GM18526 (cell line): ENCODE data around the gene WDR33.

Experiments
- POLR2A ChIP-seq: IDR thresholded peaks from 3 replicates; pipeline ENCODE4 v1.6.1; 2011; ENCODE audit not compliant: insufficient read length; ENCODE audit errors: extremely low read depth

Gene WDR33

DNA sequence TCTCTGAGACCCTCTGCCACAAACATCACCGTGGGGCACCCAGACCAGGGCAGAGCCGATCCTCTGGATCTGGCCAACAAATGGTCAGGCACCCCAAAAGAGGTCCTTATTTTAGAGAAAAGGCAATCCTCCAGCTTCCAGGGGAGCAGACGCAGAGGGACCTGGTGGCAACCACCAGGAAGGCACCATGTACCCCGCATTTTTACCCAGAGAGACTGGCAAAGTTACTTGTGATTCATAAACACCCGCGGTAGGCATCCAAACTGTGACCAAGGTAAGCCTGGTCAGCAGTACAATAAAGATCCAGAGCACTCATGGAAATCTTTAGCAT lies 146.1 kb downstream of the WDR33 start:
- TF ChIP-seq POLR2A = no peak

DNA sequence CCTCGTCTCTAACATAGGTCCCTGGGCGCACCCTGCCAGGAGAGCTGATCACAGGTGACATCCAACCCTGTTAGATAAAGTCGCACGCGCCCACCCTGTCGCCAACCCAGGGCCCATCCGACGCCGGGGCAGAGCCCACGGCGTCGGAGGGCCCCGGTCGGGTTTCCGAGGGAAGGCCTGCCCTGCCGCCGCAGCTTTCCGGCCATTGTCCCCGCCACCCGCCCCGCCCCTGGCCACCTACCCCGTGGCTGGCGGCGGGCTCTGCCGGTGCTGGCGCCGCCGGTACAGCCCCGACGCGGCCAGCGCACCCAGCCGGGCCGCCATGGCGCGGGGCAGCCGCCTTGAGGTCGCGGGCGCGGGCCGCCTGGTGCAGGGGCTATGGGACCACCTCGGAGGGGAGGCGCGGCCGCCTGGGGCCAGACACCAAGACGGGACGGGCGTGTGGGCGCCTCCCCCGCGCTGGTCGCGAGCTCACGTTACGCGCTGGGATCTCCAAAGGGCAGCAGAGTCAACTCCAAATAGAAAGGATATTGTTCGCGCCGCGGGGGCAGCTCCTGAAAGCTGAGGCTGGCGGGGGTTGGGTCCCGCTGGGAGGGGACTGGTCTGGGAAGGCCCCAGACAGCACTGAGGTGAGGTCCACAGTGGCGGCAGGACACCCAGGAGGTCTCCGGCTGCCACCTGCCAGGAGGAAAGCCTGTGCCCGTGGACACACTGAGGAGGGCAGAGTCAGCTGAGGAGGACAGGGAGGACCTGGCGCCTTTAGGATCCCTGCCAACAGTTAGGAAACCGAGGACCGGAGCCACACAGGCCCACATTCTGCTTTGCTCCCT lies 146.7 kb downstream of the WDR33 start:
- TF ChIP-seq POLR2A = no peak

DNA sequence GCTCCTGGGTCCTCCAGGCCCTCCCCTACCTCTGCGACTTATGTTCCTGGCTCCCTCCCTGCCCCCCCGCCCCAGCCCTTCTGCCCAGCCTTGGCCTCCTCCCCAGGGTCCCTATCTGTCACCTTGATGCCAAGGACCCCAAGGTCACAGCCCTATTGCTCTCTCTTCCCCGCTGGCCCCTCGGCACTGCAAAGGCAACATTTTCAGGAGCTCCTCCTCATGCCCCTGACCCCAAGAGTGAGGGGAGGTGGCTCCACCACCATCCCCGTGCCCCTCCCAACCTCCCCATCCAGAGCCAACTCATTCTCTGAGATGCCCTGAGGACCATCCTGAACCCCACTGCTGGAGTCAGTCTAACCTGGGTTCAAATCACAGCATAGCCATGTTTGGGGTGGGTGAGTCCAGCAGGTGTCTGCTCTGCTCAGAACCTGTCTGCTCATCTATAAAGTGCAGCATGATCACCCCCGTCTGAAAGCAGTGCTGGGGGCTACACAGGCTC lies 147.4 kb downstream of the WDR33 start:
- no peak for TF ChIP-seq POLR2A

DNA sequence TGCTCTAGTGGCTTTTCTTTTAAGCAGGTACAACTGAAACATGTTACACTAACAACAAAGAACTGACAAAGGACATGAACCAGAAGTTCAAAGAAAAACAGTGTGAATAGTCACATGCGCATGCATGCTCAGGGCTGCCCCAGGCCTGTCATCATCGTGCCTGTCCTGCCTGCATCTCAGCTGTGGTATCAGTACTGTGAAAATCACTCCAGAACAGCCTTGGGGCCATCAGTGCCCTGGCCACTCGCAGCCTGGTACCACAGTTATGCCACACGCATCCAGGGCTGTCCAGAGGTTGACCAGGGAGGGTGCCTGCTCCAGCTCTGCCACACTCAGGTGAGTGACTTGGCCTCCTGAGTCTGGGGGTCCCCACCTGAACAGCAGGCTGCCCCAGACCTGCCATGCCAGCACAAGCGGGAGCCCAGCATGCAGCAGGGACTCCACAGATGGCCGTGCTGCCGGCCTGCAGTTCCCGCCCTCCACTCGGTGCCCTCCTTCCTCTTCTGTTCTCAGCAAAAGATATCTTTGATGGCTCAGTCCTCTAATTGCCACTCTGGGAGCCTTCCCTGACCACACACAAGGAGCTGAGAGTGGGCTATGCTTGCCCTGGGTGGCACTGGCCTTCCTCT lies 147.9 kb downstream of the WDR33 start:
- no peak for TF ChIP-seq POLR2A

DNA sequence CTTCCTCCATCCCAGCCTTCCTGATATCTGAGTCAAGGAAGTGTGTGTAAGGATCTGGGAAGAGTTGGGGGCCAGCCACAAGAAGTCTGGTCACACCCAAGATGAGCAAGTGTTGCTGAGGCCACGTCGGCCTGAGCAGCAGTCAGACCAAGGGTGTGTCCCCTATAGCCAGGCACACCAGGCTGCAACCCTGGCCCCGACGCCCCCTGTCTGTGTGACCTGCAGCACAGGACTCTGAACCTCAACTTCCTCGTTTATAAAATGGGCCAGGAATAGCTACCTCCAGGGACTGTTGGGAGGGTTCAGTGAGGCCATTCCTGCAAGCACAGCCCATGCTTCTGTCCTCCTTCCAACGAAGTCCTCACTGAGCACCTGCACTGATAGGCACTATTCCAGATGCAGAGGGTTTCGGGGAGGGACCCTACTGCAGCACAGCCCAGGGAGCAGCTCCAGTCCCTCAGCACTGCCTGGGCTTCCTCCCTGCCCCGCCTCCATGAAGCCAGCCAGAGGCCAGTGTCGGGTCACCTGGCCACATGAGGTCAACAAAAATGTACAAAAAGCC lies 148.9 kb downstream of the WDR33 start:
- no peak for TF ChIP-seq POLR2A

DNA sequence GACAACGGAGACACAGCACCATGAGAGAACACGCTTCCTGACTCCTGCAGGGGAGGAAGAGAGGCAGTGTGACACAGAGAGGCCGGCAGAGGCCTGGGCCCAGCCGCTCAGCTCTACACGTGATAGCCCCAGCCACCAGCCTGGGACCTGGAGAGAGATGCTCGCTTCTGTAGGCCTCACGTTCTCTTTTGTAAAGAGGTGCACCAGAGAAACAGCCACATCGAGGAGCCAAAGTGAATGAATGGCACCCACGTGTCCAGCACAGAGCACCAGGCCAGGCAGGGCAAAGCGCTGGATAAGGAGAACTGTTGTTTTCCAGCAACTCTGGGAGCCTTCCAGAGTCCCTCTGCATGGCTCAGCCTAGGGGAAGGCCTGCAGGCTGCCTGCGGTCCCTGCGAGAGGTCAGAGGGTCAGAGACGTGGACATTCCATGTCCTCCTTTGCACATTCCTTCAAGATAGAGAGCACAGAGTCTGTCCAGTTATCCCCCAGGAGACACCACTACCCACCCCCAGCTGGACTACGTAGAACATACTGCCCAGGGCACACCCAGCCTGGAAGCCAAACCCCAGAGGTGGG lies 149.8 kb downstream of the WDR33 start:
- TF ChIP-seq POLR2A = no peak

DNA sequence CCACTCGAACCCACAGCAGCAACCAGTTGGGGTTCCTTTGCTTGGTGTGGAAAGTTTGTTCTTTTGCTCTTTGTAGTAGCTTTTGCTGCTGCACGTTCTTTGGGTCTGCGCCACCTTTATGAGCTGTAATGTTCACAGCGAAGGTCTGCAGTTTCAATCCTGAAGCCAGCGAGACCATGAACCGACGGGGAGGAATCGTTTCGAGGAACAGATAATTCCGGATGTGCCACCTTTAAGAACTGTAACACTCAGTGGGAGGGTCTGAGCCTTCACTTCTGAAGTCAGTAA lies 150.7 kb downstream of the WDR33 start:
- no peak for TF ChIP-seq POLR2A

DNA sequence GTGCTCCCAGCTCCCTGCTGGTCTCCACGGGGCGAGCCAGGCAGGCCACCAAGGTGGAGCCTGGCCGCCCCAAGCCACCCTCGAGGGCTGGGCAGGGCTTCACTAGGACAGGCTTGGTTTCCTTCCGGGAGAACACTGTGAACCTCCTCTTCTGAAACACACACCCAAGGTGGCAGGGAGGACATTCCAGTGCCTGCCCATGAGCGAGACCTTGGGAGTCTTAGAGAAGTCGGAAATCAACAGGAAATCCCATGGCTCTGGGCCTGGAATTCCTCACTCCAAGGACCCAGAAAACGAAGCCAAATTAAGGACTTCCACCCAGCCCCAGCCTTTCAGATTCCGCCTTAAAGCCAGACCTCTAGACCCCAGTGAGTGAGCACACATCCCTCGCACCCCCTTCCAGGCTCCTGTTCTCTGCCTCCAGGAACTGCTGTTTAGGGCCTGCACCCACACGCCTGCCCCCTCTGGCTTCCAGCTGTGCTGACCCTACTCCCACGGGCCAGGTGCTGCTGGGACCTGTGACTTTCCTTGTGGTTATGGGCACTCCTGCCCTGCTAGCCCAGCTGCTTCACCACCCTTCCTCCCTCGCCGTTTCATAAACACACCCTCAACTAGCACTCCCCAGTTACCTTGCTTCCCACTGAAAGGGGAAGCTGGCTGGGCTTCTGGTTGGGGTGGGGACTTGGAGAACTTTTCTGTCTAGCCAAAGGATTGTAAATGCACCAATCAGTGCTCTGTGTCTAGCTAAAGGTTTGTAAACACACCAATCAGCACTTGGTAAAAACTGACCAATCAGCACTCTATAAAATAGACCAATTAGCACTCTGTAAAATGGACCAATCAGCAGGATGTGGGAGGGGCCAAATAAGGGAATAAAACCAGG lies 151.3 kb downstream of the WDR33 start:
- TF ChIP-seq POLR2A = no peak

DNA sequence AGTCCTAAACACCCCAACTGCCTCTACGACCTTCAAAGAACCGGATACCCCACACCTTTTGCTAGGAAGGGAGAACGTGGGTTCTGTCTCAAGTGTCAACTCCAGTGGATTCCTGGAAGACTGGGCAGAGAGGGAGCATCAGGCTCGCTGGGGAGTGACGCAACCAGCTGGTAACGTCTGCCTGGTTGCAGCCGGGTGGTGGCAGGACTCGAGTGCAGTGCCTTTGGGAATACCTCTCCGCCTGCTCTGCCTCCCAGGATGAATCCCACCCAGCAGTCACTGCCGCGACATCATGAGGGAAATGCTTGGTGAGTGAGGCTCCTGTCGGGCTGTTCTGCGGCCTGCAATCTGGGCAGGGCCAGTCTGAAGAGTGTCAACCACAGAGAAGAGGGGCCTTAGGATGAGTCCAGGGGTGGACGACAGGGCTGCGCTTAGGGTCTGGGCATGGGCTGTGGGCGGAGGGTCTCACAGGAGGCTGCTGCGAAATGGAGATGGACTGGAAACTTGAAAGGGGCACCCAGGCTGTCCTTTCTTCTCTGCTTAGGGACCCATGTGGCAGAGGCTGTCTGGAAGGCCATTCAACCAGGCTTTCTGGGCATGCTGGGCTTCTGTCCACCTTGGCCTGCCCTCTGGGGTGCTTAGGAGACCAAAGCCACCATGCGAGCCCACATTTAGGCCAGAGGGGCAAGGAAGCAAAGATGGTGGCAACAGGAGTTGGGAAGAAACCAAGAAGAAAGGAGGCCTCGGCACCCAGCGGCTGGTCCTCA lies 152.1 kb downstream of the WDR33 start:
- TF ChIP-seq POLR2A = no peak

DNA sequence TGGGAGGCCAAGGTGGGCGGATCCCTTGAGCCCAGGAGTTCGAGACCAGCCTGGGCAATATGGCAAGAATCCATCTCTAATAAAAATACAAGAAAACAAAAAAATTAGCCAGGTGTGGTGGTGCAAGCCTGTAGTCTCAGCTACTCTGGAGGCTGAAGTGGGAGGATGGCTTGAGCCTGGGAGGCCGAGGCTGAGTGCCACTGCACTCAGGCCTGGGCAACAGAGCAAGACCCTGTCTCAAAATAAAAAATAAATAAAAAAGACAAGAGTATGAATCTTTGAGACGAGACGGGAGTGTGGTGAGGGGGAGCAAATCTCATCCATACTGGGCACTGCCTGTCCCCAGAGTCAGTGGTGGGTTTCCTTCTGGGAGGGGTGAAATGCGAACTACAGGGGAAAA lies 152.8 kb downstream of the WDR33 start:
- no peak for TF ChIP-seq POLR2A

DNA sequence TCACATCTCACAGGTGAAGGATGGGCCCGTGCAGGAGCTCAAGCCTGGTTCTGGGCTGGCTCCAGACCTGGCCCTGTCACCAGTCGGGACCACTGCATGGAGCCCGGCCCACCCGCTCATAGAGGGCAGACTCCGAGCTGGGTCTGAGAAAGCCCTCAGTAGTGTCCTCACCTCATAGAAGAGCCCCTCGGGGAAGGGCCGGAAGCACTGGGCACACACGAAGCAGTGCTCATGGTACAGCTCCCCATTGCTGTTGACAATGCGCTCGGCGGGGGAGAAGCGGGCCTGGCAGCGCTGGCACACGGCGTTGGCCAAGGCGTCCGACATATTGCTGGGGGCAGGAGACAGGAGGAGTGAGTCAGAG lies 153.8 kb downstream of the WDR33 start:
- TF ChIP-seq POLR2A = no peak

DNA sequence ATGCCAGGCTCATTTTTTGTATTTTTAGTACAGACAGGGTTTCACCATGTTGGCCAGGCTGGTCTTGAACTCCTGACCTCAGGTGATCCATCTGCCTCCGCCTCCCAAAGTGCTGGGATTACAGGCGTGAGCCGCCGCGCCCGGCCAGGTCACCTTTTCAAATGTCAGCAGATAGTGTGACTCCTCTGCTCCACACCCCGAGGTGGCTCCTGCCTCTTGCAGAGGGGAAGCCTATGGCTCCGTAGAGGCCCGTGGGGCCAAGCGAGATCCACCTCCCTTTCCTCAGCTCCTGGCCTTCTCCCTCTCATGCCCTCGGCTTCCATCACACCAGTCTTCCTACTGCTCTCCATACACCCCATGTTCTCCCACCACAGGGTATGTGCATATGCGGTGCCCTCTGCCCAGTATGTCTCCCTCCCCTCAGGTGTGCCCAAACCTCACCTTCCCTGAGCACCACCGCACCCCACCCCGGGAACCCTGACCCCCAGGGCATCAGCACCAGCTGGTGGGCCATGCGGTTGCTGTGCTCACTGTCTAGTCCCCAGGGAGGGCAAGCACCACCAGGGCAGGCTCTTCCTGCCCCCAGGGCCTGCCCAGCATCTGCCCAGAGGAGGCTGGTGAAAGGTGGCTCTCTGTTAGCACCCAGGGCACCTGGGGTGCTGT lies 154.3 kb downstream of the WDR33 start:
- TF ChIP-seq POLR2A = no peak

DNA sequence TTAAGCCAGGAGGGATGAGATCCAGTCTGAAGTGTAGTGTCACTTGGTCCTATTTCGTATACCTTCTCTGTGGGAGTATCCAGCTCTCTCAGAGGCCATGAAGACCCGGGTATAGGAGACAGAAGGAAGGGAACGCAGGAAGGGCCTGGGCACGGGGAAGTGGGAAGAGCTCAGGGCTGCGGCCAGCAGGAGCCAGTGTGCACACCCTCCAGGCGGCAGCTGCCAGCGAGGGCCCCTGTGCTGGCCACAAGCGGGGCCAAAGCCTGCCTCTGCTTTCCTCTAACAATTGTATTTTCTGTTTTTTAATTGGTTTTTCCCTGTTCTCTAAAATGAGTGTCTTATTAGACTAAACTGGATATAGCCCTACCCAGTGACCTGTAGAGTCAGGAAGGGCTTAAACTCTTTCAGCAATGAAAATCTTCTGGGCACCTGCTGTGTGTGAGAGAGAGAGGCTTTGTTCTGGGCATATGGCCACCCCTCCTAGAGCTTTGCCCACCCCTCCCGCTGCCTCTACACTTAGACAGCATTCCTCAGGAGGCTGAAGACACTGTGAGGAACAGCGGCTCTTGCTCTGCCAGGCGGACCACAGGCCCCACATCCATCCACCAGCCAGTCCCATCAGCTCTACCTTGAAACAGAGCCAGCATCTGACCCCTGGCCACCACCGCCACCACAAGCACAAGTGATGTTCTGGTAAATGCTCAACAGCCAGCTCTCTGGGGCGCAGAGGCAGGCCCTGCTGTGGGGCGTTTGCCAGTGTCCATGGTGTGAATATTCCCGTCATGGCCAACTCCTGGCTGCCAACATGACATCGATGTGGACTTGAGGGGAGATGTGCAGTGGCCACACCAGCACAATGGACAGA lies 155.5 kb downstream of the WDR33 start:
- no peak for TF ChIP-seq POLR2A
